ENCODE measurements around the gene CPTP. TPM values are rescaled to one million over a fixed set of nuclear protein-coding genes. Genes with fewer than 3 reads are reported as not detected.
A peak's percentile ranks its signal among the peaks of the same experiment; 100 is the strongest.

The CPTP gene
- total RNA-seq, 1 donor from 2014 or later, result 1.0 TPM

GRCh38 chr1:1344655-1345361 lies 20.2 kb downstream of the CPTP start:
- Mint-ChIP-seq H3K9me3 (no peaks in the 10 kb centered on the region), H3K4me1 (peaks cover 4% of the 10 kb centered on the region), H3K36me3 (peaks cover 10% of the 10 kb centered on the region), H3K27me3 (ENCODE audit: insufficient read depth, low read depth) (no peaks in the 10 kb centered on the region), H3K4me3 (no peak overlapping the region), H3K27ac (no peak overlapping the region)
- no peak overlapping the region for H3K27ac ChIP-seq
- H3K4me3 ChIP-seq, result no peak overlapping the region
- no peaks in the 10 kb centered on the region for H3K36me3 ChIP-seq
- no peak overlapping the region for H3K4me2 ChIP-seq
- peaks cover 65% of the 10 kb centered on the region for H4K20me1 ChIP-seq (ENCODE audit: low read depth)
- H2AFZ ChIP-seq (replicated peaks), result no peak overlapping the region
- peaks cover 12% of the 10 kb centered on the region for H3K4me1 ChIP-seq
- TF ChIP-seq EZH2phosphoT487 (IDR thresholded peaks at IDR 0.05) (no peak), CTCF (IDR thresholded peaks at IDR 0.05) (peak; percentile 42)
- H3K9me3 ChIP-seq (ENCODE audit: low read depth), result no peaks in the 10 kb centered on the region
- DNase-seq (ENCODE audit: low spot score), result no peak
- H3K27me3 ChIP-seq, result no peaks in the 10 kb centered on the region
- H3K9ac ChIP-seq, result no peak overlapping the region
- peaks cover 18% of the 10 kb centered on the region for H3F3A ChIP-seq (ENCODE audit: low read depth)
- peaks cover 47% of the 10 kb centered on the region for H3K79me2 ChIP-seq (ENCODE audit: low read depth)

- no peaks in the 10 kb centered on the region for H3K9me3 Mint-ChIP-seq
- no peak for TF ChIP-seq EZH2phosphoT487 (IDR thresholded peaks at IDR 0.05)
- no peak for TF ChIP-seq EZH2 (IDR thresholded peaks at IDR 0.05)
- TF ChIP-seq CTCF (IDR thresholded peaks at IDR 0.05), result no peak
- Histone ChIP-seq H3K4me3 (no peak overlapping the region), H2AFZ (replicated peaks) (no peak overlapping the region), H3K4me2 (no peak overlapping the region), H3K27ac (no peak overlapping the region), H3K79me2 (ENCODE audit: low read depth) (peaks cover 47% of the 10 kb centered on the region), H3K4me1 (peaks cover 12% of the 10 kb centered on the region), H4K20me1 (ENCODE audit: low read depth) (peaks cover 65% of the 10 kb centered on the region), H3K9me3 (ENCODE audit: low read depth) (no peaks in the 10 kb centered on the region), H3F3A (ENCODE audit: low read depth) (peaks cover 18% of the 10 kb centered on the region), H3K9ac (no peak overlapping the region), H3K36me3 (no peaks in the 10 kb centered on the region), H3K27me3 (no peaks in the 10 kb centered on the region)
- H3K4me1 Mint-ChIP-seq, result peaks cover 4% of the 10 kb centered on the region
- H3K27me3 Mint-ChIP-seq (ENCODE audit: insufficient read depth, low read depth), result no peaks in the 10 kb centered on the region
- H3K27ac Mint-ChIP-seq, result no peak overlapping the region
- DNase-seq (ENCODE audit: low spot score), result no peak
- H3K4me3 Mint-ChIP-seq, result no peak overlapping the region
- peaks cover 10% of the 10 kb centered on the region for H3K36me3 Mint-ChIP-seq
These were observed 20.8 kb downstream of the CPTP start for GRCh38 chr1:1345384-1345783.

- Histone ChIP-seq H2AFZ (replicated peaks) (no peak overlapping the region), H3K4me1 (peaks cover 12% of the 10 kb centered on the region), H3K27ac (no peak overlapping the region), H3K79me2 (ENCODE audit: low read depth) (peaks cover 47% of the 10 kb centered on the region), H3K9me3 (ENCODE audit: low read depth) (no peaks in the 10 kb centered on the region), H3K36me3 (no peaks in the 10 kb centered on the region), H3F3A (ENCODE audit: low read depth) (peaks cover 17% of the 10 kb centered on the region), H3K4me3 (no peak overlapping the region), H3K27me3 (no peaks in the 10 kb centered on the region), H3K4me2 (no peak overlapping the region), H4K20me1 (ENCODE audit: low read depth) (peaks cover 65% of the 10 kb centered on the region), H3K9ac (no peak overlapping the region)
- no peak overlapping the region for H3K27ac Mint-ChIP-seq
- no peaks in the 10 kb centered on the region for H3K27me3 Mint-ChIP-seq (ENCODE audit: insufficient read depth, low read depth)
- TF ChIP-seq CTCF (IDR thresholded peaks at IDR 0.05) (no peak), EZH2phosphoT487 (IDR thresholded peaks at IDR 0.05) (no peak), EZH2 (IDR thresholded peaks at IDR 0.05) (no peak)
- H3K9me3 Mint-ChIP-seq, result no peaks in the 10 kb centered on the region
- DNase-seq (ENCODE audit: low spot score), result no peak
- no peak overlapping the region for H3K4me3 Mint-ChIP-seq
- H3K36me3 Mint-ChIP-seq, result peaks cover 5% of the 10 kb centered on the region
- peaks cover 4% of the 10 kb centered on the region for H3K4me1 Mint-ChIP-seq
These were observed 21.4 kb downstream of the CPTP start for GRCh38 chr1:1345860-1346500.

Measured in neural progenitor cell (in vitro differentiated cells).